Cerebellar cortex (tissue), 1 donor: ENCODE data around the gene DNMBP.

ENCODE experiments used
- DNase-seq: peaks from one replicate; pipeline ENCODE4 v3.0.0-alpha.2; 2015; ENCODE audit warnings: low spot score

The DNMBP gene, protein sequence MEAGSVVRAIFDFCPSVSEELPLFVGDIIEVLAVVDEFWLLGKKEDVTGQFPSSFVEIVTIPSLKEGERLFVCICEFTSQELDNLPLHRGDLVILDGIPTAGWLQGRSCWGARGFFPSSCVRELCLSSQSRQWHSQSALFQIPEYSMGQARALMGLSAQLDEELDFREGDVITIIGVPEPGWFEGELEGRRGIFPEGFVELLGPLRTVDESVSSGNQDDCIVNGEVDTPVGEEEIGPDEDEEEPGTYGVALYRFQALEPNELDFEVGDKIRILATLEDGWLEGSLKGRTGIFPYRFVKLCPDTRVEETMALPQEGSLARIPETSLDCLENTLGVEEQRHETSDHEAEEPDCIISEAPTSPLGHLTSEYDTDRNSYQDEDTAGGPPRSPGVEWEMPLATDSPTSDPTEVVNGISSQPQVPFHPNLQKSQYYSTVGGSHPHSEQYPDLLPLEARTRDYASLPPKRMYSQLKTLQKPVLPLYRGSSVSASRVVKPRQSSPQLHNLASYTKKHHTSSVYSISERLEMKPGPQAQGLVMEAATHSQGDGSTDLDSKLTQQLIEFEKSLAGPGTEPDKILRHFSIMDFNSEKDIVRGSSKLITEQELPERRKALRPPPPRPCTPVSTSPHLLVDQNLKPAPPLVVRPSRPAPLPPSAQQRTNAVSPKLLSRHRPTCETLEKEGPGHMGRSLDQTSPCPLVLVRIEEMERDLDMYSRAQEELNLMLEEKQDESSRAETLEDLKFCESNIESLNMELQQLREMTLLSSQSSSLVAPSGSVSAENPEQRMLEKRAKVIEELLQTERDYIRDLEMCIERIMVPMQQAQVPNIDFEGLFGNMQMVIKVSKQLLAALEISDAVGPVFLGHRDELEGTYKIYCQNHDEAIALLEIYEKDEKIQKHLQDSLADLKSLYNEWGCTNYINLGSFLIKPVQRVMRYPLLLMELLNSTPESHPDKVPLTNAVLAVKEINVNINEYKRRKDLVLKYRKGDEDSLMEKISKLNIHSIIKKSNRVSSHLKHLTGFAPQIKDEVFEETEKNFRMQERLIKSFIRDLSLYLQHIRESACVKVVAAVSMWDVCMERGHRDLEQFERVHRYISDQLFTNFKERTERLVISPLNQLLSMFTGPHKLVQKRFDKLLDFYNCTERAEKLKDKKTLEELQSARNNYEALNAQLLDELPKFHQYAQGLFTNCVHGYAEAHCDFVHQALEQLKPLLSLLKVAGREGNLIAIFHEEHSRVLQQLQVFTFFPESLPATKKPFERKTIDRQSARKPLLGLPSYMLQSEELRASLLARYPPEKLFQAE (N-terminal part only)

DNA sequence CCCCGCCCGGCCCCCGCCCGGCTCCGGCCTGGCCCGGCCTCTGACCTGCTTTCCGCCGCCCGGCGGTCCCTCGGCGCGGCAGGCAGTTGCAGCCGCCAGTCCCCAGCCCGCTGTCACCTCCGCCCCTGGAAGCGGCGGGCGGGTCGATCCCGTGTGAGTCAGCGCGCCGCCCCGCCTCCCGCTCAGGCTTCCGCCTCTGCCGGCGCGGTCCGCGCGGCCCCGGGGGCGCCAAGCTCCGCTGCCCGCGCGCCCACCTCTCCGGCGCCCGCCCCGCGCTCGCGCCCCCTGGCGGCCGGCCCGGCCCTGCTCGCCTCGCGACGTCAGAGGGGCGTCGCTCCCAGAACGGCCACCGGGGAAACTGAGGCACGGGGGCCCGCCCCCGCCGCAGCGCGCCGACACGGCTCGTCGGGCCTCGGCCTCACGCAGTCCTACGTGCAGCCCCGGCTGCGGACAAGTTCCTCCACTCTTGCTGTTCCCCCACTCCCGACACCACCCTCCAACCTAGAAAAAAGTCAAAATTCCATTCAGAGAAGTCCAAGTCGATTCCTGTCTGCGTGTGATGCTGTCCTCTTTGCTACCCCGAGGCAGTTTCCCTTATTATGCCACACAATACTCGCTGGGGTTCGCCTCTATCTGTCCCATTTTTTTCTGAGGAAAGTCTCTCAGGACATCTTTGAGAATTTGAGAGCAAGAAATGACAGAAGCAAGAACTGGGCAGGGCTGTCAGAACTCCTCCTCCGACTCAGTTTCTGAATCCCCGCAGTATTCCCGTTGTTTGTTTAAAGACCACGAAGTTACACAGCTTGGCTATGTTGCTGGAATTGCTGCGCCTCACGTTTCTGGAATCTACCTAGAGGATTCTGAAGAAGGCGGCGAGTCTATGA, at the start of gene DNMBP:
TSS of gene DNMBP (minus strand) at position 155 of the 884 bp plus-strand sequence. CDS start 37,823 bp downstream, outside the sequence.
- DNase-seq, result peak; percentile 62

DNA sequence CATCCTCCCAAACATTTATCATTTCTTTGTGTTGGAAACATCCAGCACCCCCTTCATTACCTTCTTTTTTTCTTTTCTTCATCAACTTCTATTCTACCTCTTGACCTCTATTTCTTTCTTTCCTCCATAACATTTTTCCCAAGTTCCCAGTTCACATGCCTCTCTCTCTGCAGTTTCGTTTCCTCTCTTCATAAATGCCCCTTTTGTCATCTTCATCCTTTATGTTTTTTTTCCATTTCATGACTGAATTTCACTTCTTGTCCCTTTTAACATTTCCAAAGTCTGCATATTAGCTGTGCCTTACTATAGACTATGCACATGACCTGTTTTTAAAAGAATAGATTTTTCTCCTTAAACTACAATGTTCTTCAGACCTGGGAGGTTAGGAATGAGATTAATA, 48.2 kb upstream of the DNMBP start:
- DNase-seq, result no peak

DNA sequence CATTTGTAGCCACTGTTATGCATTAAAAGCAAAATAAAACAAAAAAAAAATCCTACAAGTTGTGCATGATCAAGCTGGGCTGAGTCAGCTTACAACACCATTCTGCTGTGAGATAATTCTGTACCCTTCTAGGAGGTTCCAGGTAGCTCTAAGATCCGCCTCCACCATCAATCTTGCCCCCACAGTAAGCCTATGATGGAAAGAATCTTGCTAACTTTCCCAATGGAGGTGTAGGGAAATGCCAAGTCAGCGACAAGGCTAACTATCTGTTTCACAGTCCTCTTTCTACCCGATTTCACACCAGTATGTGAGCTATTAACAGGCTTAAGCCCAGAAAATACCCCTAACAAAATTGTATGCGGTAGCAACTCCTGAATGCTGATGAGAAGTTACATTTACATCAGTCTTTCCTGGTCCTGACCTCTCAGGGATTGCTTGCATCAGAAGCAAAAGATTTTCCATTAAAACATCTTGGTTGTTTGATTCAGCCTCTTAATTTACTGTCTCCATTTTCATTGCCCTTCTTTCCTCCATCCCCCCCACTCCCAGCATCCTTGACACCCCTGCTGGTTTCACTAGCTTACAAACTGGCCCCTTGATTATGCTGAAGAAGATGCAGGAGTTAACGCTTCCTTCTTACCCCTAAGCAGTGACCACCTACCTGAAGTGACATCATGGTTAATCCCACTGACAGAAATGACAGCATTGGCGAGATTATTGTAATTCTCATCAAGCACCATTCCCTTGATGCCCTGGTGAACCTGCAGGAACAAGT, 44.1 kb upstream of the DNMBP start:
- DNase-seq, result no peak

DNA sequence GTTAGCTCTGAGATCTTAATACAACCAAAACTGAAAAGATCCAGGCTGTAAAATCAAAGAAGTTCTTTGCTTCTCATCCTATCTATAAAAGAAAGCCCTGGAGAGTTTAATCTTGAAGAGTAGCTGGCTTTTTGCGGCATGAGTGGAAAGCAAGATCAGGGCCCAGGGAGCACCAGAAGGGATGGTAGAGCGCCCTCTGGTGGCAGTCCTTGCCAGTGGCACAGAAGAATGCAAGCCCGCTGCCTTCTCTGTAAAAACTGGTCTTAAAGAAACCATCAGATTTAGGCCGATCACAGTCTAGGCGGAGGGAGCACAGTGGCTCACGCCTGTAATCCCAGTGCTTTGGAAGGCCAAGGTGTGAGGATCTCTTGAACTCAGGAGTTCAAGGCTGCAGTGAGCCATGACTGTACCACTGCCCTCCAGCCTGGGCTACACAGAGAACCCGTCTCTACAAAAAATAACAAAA, 36.3 kb upstream of the DNMBP start:
- peak; percentile 84 for DNase-seq

DNA sequence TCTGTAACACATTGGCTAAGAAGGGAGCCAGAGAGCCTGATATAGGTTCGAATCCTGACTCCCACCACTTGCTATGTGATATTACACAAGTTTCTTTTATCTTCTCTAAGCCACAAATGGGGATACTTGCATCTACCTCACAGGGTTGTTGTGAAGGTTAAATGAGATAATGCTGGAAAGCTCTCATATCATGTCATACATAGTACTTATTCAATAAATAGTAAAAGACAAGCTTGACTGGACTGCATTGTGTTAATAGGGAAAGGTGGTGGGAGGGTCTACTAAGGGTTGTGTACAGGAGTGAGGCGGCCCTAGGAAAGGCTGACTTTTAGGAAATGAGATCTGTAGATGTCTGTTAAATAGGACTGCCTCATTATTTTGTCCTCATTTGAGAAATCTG, 35.8 kb upstream of the DNMBP start:
- DNase-seq, result no peak

DNA sequence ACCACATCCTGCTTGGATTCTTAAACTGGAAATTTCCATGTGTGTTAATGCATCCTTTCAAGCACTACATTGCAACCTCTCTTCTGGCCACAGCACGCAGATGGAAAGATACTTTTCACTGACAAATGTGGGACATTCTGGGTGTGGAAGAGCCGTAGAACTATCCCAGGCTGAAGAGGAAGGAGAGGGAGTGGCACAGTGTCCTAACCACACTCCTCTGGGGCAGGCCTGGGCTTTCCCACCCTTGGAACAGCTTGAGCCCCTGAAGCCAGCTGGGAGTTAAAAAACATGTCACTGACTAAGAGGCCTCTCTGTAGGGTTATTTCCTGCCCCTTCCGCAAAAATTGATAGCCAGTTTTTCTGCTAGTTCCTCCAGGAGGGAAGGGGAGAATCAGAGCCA, 34.0 kb upstream of the DNMBP start:
- DNase-seq, result no peak

DNA sequence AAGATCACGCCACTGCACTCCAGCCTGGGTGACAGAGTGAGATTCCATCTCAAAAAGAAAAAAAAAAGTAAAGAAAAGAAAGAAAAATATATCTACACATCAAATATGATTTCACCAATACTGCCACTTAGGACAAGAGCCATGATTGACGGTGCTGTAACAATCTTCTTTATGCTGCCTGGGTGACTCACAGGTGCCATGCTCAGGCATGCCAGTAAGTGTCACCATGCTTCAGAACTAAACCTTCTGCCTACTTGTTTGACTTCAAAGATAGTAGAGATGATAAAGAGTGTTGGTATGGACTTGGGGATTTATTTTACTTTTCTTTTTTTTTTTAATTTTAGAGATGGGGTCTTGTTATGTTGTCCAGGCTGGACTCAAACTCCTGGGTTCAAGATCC, 33.6 kb upstream of the DNMBP start:
- no peak for DNase-seq

DNA sequence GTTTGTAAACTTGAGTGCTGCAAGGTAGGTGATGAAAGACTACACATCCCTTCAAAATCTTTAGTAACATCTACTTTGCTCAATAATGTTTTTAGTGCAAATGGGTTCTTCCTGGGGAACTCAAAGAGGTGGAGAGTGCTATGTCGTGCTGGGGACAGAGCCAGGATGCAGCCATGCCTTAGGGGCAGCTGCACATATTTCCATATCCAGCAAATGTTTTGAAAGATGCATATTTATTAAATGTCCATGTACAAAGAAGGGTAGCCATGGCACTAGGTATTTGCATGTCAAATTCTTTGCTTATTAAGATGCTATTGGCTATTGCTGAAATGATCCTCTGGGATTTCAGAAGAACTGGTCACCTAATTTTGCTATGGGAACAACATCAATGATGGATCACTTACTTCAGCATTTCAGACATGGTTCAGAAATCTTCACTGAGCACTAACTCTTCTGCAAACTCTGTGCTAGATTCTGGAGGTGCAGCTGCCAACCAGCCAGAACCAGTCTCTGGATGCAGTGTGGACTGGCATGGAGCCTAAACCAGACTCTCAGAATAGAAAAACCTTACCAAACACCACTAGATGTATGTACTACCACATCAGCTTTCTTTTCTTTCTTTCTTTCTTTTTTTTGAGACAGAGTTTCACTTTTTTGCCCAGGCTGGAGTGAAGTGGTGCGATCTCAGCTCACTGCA, 31.7 kb upstream of the DNMBP start:
- no peak for DNase-seq

DNA sequence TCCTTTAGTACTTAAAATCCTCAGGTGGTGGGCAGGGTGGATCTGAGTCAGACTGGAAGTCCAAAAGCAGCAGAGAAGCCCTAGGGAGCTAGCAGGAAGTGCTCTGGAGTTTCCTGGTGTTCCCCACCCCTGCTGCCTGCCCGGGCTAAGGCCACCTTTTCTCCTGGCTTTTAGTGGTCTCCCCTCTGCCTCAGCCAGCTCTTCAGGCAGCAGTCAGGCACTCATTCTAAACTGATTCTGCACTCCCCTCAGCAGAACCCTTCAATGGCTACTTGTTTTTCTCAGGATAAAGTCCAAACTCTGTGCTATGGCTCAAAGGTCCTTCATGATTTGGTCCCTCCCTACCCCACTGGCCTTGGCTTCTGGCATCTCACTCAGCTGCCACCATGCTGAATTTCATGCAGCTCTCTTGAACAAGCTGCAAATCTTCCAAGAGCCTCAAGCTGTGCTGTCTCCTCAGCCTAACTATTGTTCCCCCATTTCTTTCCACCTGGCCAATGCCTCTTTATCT, 28.9 kb upstream of the DNMBP start:
- DNase-seq, result no peak

DNA sequence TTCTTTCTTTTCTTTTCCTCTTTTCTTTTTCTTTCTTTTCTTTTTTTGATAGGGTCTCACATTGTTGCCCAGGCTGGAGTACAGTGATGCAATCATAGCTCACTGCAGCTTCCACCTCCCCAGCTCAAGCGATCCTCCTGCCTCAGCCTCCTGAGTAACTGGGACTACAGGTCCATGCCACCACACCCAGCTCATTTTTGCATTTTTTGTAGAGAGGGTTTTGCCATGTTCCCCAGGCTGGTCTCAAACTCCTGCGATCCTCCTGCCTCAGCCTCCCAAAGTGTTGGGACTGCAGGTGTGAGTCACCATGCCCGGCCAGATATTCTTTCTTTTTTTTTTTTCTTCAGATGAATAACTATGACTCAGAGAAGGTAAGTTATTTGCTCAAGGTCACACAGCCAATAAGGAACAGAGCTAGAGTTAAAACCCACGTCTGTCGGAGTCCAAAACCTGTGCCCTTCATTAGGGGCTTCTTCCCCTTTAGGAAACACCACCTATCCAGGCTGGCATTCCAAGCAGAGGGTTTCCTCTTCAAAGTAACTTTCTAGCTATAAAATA, 28.1 kb upstream of the DNMBP start:
- no peak for DNase-seq

DNA sequence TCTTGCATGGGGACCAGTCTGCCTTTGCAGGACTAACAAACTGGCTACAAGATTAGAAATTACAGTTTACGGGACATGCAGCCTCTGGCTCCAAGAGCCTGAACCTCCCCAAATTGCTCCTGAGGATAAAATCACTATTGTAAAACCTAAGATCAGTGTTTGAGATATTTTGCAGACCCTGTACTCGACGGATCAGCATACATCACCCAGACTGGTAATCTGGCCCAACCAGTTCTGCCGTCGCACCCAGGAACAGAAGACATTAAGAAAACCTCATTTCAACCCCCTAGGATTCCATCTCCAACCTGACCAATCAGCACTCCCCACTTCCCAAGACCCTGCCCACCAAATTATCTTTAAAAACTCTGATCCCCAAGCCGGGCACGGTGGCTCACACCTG, 27.1 kb upstream of the DNMBP start:
- DNase-seq, result no peak

DNA sequence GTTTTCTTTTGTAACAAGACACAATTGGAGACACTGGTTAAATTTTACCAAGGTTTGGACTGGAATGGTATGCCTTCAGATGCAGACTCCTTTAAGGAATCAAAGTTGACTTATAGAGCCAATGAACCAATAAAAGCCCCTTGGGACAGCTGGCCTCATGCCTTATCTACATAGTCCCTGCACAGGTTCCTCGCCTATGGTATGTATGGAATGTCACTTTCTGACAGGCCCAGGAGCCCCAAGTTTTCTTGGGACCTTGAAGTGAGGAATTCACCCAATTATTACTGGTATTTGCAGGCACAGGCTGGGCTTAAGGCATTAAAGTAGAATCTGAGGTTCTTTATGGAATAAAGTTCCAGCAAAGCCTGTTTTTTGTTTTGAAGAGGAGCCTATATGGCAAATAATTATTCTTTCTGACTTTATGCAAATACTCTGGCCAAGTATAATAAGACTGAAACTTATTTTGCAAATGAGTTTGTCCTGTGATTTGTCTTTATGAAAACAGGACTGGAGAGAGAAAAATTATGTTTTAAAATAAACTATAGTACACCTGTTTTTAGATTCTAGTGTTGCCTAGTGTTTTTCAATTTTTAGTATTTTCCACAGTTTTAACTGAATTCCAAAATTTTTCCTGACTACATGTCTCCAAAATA, 24.1 kb upstream of the DNMBP start:
- no peak for DNase-seq

DNA sequence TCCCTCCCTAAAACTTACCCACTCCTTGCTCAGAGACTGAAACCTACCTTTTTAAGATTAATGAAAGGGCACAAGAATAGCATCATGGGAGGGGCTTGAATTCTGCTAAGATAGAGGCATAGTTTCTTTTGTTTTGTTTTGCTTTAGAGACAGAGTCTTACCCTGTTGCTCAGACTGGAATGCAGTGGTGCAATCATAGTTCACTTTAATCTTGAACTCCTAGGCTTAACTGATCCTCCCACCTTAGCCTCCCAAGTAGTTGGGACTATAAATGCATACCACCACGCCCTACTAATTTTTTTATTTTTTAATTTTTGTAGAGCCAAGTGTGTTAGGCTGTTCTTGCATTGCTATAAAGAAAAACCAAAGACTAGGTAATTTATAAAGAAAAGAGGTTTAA, 17.7 kb upstream of the DNMBP start:
- DNase-seq, result no peak

DNA sequence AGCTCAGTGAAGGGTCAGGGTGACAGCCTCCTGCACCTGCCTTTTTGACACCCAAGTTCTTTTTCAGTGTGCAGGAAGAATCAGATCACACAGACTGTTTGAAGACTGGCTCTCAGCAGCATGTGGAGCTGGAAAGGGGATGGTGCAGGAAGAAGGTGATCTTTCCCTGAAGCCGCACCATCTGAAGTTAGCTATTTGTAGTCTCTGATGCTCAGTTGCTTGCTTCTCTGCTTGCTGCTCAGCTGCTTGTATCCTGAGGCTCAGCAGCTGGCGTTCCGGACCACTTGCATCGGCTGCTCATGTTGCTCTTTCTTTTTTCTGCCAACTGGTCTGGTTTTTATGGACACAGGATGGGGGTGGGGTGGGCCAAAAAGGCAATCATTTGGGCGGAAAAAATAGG, 15.8 kb upstream of the DNMBP start:
- no peak for DNase-seq

DNA sequence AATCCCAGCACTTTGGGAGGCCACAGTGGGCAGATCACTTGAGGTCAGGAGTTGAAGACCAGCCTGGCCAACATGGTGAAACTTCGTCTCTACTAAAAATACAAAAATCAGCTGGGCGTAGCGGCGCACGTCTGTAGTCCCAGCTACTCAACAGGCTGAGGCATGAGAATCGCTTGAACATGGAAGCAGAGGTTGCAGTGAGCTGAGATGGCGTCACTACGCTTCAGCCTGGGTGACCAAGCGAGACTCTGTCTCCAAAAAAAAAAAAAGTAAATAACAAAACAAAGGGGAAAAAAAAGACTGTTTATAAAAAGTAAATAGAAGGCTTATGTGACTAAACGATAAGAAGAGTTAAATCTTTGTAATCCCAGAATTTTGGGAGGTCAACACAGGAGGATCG, 15.0 kb upstream of the DNMBP start:
- no peak for DNase-seq

DNA sequence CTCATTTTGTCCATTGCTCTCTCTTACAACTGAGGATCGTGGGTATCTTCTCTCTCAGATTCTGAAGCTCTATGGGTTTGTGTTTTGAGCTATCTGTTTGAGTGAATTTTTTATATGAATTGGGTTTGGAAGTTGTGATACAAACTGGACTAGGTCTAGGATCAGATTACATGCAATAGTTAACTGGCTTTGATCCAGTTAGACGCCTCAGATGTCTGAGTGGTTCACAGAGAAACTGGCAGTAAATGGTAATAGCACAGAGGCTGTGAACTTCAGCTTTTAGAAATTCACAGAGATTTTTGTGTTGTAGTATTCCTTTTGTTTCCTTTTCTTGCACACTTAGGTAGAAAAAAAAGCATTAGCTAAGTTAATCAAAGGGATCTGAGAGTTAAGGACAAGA, 12.7 kb upstream of the DNMBP start:
- no peak for DNase-seq

DNA sequence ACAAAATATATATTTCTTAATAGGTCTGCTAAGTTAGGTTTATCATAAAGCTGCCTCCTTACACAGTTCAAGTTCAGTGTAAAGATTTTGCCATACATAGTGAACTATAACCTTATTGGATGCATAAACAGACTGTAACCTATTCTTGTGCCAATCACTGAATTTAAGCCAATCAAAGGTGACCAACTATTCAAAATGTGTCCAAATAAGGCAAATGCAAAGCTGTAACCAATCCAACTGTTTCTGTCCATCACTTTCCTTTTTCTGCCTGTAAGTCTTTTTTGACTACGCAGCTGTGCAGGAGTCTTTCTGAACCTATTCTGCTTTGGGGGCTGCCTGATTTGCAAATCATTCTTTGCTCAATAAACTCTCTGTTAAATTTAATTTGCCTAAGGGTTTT, 11.6 kb upstream of the DNMBP start:
- no peak for DNase-seq

DNA sequence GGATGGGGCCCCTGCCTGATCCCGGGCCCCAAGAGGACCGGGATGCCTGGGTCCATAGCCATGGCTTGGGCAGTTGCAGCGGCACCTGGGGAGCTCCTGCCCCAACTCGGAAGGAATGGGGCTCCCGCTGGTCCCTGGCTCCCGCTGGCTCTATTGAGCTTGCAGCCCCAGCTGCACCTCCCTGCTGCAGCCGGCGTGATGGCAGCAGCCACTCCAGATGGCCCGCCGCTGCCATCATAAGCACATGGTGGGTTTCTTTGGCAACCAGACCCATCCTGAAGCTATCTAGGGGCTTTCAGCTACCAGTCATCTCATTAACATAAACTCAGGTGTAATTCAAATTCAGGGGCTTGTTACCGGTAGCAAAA, 11.1 kb upstream of the DNMBP start:
- DNase-seq, result no peak
